HG03280 (cell line): Measurements from ENCODE around the gene KEAP1.
"Not testable (repeated sequence)": the region's sequence is repeated elsewhere in the genome, so short reads cannot be mapped to it uniquely, and the experiment has no call there.

Experiments used
- ATAC-seq: cut with Tn5 transposase; IDR thresholded peaks from one replicate; pipeline ENCODE4 v1.9.1; 2021; ENCODE audit warnings: mild to moderate bottlenecking, moderate library complexity; ENCODE audit not compliant: unreplicated experiment

KEAP1 gene

GRCh38 chr19:10500247-10500592 is 2.9 kb downstream of the KEAP1 start:
- no peak for ATAC-seq

- ATAC-seq: no peak
These were observed 3.5 kb downstream of the KEAP1 start for GRCh38 chr19:10499550-10500246.

GRCh38 chr19:10497371-10497770 is 5.8 kb downstream of the KEAP1 start:
- no peak for ATAC-seq

GRCh38 chr19:10491472-10492047 is 11.6 kb downstream of the KEAP1 start:
- ATAC-seq: no peak

- ATAC-seq: no peak
These were observed 16.6 kb downstream of the KEAP1 start for GRCh38 chr19:10486551-10486950.

GRCh38 chr19:10478903-10479384 is 24.2 kb downstream of the KEAP1 start:
- ATAC-seq: no peak

GRCh38 chr19:10478476-10478875 is 24.7 kb downstream of the KEAP1 start:
- no peak for ATAC-seq

GRCh38 chr19:10474962-10475451 is 28.1 kb downstream of the KEAP1 start:
- ATAC-seq: no peak

GRCh38 chr19:10473192-10473591 is 30.0 kb downstream of the KEAP1 start:
- no peak for ATAC-seq

- no peak for ATAC-seq
These were observed 31.2 kb downstream of the KEAP1 start for GRCh38 chr19:10471909-10472308.

GRCh38 chr19:10468133-10468532 is 35.0 kb downstream of the KEAP1 start:
- ATAC-seq: no peak

- ATAC-seq: no peak
These were observed 36.0 kb downstream of the KEAP1 start for GRCh38 chr19:10467104-10467706.

GRCh38 chr19:10464456-10464855 is 38.7 kb downstream of the KEAP1 start:
- ATAC-seq: no peak

GRCh38 chr19:10462557-10462956 is 40.6 kb downstream of the KEAP1 start:
- ATAC-seq: no peak

GRCh38 chr19:10462042-10462441 is 41.1 kb downstream of the KEAP1 start:
- not testable (repeated sequence) for ATAC-seq

GRCh38 chr19:10461047-10461949 is 41.9 kb downstream of the KEAP1 start:
- peak; percentile 94 for ATAC-seq

- no peak for ATAC-seq
These were observed 42.5 kb downstream of the KEAP1 start for GRCh38 chr19:10460714-10461046.

GRCh38 chr19:10458733-10459132 is 44.4 kb downstream of the KEAP1 start:
- not testable (repeated sequence) for ATAC-seq

- ATAC-seq: no peak
These were observed 48.9 kb downstream of the KEAP1 start for GRCh38 chr19:10454267-10454666.

GRCh38 chr19:10453852-10454251 is 49.3 kb downstream of the KEAP1 start:
- no peak for ATAC-seq
